Mesenteric fat pad (tissue), 1 donor: Measurements from ENCODE around the gene GAGE10. TPM values are rescaled to one million over a fixed set of nuclear protein-coding genes. Genes with fewer than 3 reads are reported as not detected.

Experiments
- DNase-seq: peaks from one replicate; pipeline ENCODE4 v3.0.0-alpha.2; 2020; ENCODE audit warnings: low spot score
- long read RNA-seq: library from polyadenylated mRNA; unstranded; transcript quantifications from one replicate; pipeline ENCODE4 v2.0.0, GENCODE V29; 2020
- total RNA-seq: library from RNA; stranded (reverse); fragmentation: NEBNext Ultra II Directional; extraction: Animal tissue kit (Norgen Biotek cat#: 25700); gene quantifications from one replicate; pipeline ENCODE4 v1.2.1, GENCODE V29; 2021
- donor health status: DM: yes; HTN: yes; CAD: no.

GAGE10 gene
- not detected for total RNA-seq
- long read RNA-seq: 0 reads

GRCh38 chrX:49303346-49303745 is at the start of gene GAGE10:
TSS of gene GAGE10 (plus strand) at chrX:49303646. CDS start at chrX:49304860, 1,214 bp downstream.
- no peak for DNase-seq

GRCh38 chrX:49254639-49255038 is 48.8 kb upstream of the GAGE10 start:
- no peak for DNase-seq

GRCh38 chrX:49256268-49256995 is 47.0 kb upstream of the GAGE10 start:
- DNase-seq: no peak

GRCh38 chrX:49257074-49257790 is 46.2 kb upstream of the GAGE10 start:
- DNase-seq: no peak

GRCh38 chrX:49257846-49258748 is 45.3 kb upstream of the GAGE10 start:
- DNase-seq: no peak

- no peak for DNase-seq
Measured at GRCh38 chrX:49258749-49259124, 44.7 kb upstream of the GAGE10 start.

GRCh38 chrX:49260221-49260985 is 43.0 kb upstream of the GAGE10 start:
- DNase-seq: no peak

GRCh38 chrX:49262603-49263002 is 40.8 kb upstream of the GAGE10 start:
- no peak for DNase-seq

- no peak for DNase-seq
Measured at GRCh38 chrX:49263631-49264030, 39.8 kb upstream of the GAGE10 start.

GRCh38 chrX:49264460-49264859 is 39.0 kb upstream of the GAGE10 start, which contains the start of gene FOXP3:
TSS of gene FOXP3 (minus strand) at chrX:49264710. CDS start at chrX:49258505, 6,205 bp downstream.
- DNase-seq: no peak

- no peak for DNase-seq
Measured at GRCh38 chrX:49266523-49267445, 36.7 kb upstream of the GAGE10 start.

- no peak for DNase-seq
Measured at GRCh38 chrX:49268702-49269009, 34.8 kb upstream of the GAGE10 start.

- peak; percentile 96 for DNase-seq
Measured at GRCh38 chrX:49269010-49269766, 34.3 kb upstream of the GAGE10 start.

GRCh38 chrX:49269767-49270248 is 33.6 kb upstream of the GAGE10 start, which contains the start of gene PPP1R3F:
TSS of gene PPP1R3F (plus strand) at chrX:49269793. CDS start at chrX:49269870, 77 bp downstream.
- no peak for DNase-seq

- no peak for DNase-seq
Measured at GRCh38 chrX:49270249-49270921, 33.1 kb upstream of the GAGE10 start.

- DNase-seq: no peak
Measured at GRCh38 chrX:49271341-49271740, 32.1 kb upstream of the GAGE10 start.

- no peak for DNase-seq
Measured at GRCh38 chrX:49272421-49272820, 31.0 kb upstream of the GAGE10 start.

GRCh38 chrX:49273181-49273727 is 30.2 kb upstream of the GAGE10 start:
- DNase-seq: peak; percentile 30
